Measurements from ENCODE around the gene HK1. TPM values are rescaled to one million over a fixed set of nuclear protein-coding genes. Genes with fewer than 3 reads are reported as not detected.

Gene HK1
- total RNA-seq, 4 donors from 2014 or later: 130 to 189 (median 142) TPM

DNA sequence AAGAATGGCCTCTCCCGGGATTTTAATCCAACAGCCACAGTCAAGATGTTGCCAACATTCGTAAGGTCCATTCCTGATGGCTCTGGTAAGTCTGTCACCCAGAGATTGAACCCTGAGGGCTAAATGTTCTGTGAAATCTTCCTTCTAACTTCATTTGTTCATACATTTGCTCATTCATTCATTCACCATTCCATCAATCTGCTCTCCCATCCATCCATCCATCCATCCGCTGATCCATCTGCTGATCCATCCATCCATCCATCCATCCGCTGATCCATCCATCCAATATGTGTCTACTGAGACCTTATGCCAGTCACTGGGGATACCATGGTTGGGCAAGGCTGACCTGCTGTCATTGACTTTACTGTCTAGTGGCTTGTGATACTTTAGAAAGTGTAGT lies 65.6 kb downstream of the HK1 start:
- Histone ChIP-seq H3K27ac (peak overlapping the region in 2 of 4 donors; percentile 89 to 91), H3K27me3 (no peaks in the 10 kb centered on the region), H3K9me3 (no peaks in the 10 kb centered on the region), H3K4me3 (no peak overlapping the region), H3K4me1 (peaks cover 62 to 99% (median 70%) of the 10 kb centered on the region in 3 donors), H3K36me3 (peaks cover 4 to 45% (median 7%) of the 10 kb centered on the region in 3 donors)
- intact Hi-C loops (cut with DNase I): loop anchor here (5.0 kb wide), 1 partner anchor 38 kb away; no protein-coding TSS in a partner anchor
- WGBS, 2 donors: 66 to 80% methylated on average over 4 of the region's 4 CpGs
- TF ChIP-seq, protein P1, sequence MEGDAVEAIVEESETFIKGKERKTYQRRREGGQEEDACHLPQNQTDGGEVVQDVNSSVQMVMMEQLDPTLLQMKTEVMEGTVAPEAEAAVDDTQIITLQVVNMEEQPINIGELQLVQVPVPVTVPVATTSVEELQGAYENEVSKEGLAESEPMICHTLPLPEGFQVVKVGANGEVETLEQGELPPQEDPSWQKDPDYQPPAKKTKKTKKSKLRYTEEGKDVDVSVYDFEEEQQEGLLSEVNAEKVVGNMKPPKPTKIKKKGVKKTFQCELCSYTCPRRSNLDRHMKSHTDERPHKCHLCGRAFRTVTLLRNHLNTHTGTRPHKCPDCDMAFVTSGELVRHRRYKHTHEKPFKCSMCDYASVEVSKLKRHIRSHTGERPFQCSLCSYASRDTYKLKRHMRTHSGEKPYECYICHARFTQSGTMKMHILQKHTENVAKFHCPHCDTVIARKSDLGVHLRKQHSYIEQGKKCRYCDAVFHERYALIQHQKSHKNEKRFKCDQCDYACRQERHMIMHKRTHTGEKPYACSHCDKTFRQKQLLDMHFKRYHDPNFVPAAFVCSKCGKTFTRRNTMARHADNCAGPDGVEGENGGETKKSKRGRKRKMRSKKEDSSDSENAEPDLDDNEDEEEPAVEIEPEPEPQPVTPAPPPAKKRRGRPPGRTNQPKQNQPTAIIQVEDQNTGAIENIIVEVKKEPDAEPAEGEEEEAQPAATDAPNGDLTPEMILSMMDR (IDR thresholded peaks at IDR 0.05): no peak
- no peak for TF ChIP-seq POLR2A (IDR thresholded peaks at IDR 0.05)
- no peak for DNase-seq

DNA sequence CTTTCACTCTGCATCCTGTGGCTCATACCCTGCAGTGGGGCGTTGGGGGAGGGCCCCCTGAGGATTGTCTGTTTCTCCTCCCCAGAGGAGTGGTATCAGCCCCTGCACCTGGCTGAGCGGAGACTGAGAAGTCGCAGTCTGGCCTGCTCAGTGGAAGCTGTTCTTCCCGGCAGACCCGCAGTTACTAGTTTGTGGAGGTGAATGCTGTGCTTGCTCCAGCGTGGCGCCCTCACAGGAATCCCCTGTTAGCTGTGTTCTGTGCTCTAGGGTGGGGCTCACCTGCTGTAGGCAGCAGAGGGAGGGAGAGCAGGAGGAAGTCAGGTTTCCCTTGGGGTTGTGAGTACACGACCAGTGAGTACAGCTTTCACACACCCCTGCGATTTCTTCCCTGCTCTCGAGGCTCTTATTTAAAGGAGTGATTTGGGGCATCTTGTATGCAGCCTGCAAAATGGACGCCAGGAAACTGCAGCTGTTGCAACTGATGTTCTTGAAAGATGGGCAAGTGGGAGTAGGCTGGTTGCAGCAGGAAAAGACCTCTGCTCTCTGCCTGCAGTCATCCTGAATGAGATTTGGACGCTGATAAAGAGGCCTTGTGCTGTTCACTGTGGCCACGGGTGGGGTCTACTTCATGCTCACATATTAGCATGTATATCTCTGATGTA lies 66.4 kb downstream of the HK1 start:
- Histone ChIP-seq H3K27me3 (no peaks in the 10 kb centered on the region), H3K9me3 (no peaks in the 10 kb centered on the region), H3K4me3 (no peak overlapping the region), H3K36me3 (peaks cover 4 to 50% (median 7%) of the 10 kb centered on the region in 3 donors), H3K4me1 (peaks cover 60 to 99% (median 65%) of the 10 kb centered on the region in 3 donors), H3K27ac (peak overlapping the region; percentile 7 to 89 (median 44))
- WGBS, 2 donors: 55 to 66% methylated on average over 10 to 11 of the region's 13 CpGs
- intact Hi-C loops (cut with DNase I): loop anchor here (5.0 kb wide), 1 partner anchor 38 kb away; no protein-coding TSS in a partner anchor
- no peak for TF ChIP-seq POLR2A (IDR thresholded peaks at IDR 0.05)
- TF ChIP-seq, protein P1 (IDR thresholded peaks at IDR 0.05): no peak
- DNase-seq: no peak

DNA sequence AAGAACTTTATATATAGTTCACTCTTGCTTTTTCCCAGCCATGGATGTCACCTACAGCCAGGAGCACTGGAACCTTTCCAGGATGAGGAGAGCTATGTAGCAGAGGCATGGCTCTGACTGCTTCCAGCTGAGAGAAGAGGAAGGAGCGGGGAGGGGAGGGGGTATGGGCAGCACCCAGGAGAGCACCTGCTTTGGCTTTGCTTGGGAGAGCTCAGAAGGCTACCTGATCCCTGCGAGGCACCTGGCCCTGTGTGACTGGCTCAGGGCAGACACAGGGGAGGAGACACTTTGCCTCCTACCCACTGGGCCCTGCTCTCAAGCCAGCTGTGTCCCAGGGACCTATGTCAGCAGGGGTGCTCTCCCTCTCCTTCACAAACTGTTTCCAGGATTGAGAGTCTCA lies 67.1 kb downstream of the HK1 start:
- no peak for TF ChIP-seq POLR2A (IDR thresholded peaks at IDR 0.05)
- TF ChIP-seq, protein P1 (IDR thresholded peaks at IDR 0.05): no peak
- H3K4me1 ChIP-seq: peaks cover 57 to 97% (median 62%) of the 10 kb centered on the region in 3 donors
- H3K9me3 ChIP-seq: no peaks in the 10 kb centered on the region
- peak overlapping the region; percentile 24 to 89 (median 48) for H3K27ac ChIP-seq
- WGBS, 2 donors: 50 to 57% methylated on average over 1 to 2 of the region's 2 CpGs
- peaks cover 4 to 57% (median 7%) of the 10 kb centered on the region in 3 donors for H3K36me3 ChIP-seq
- no peak overlapping the region for H3K4me3 ChIP-seq
- no peak for DNase-seq
- H3K27me3 ChIP-seq: no peaks in the 10 kb centered on the region
- intact Hi-C loops (cut with DNase I): no loop called here

DNA sequence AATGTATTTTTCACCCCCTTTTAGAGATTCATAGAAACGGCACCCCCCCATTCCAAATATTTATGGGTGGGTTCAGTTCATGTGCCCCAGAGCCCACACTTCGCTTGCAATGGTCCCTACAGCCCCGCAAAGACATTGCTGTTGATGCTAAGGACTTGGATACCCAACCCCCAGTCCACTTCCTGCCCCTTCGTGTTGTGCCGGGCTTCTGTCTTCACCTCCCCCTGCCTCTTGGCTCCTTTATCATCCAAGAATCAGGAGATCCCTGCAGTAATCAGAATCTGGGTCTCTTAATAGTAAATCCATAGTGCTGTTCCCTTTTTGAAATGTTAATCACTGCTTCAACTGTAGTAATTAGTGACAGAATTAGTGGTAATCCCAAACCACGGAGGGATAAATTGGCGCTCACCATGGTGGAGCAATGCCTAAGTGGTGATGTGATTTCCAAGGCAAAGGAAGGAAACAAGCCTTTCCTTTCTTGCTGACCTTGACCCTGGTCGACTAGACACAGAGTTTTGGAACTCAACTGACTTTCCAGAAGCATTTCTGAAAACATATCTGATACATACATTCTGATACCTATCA lies 67.7 kb downstream of the HK1 start:
- Histone ChIP-seq H3K27ac (peak overlapping the region; percentile 24 to 90 (median 62)), H3K27me3 (no peaks in the 10 kb centered on the region), H3K4me3 (no peak overlapping the region), H3K4me1 (peaks cover 56 to 92% (median 58%) of the 10 kb centered on the region in 3 donors), H3K36me3 (peaks cover 4 to 62% (median 7%) of the 10 kb centered on the region in 3 donors), H3K9me3 (no peaks in the 10 kb centered on the region)
- WGBS, 2 donors: 65 to 69% methylated on average over 8 of the region's 8 CpGs
- no peak for DNase-seq
- intact Hi-C loops (cut with DNase I): no loop called here
- no peak for TF ChIP-seq POLR2A (IDR thresholded peaks at IDR 0.05)
- TF ChIP-seq, protein P1 (IDR thresholded peaks at IDR 0.05): no peak

DNA sequence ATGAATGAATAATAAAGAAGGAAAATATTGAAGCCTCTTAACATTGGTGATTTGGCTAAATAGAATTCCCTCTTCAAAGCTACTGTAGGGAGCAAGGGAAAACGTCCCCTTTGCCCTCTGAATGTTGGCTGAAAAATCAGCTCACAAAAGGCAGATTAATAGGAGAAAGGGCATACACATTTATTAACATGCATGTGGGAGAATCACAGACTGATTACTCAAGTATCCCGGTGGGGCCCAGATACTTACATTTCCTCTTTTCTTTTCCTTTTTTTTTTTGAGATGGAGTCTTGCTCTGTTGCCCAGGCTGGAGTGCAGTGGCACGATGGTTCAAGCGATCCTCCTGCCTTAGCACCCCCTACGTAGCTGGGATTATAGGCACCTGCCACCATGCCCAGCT lies 68.5 kb downstream of the HK1 start:
- TF ChIP-seq POLR2A (IDR thresholded peaks at IDR 0.05): no peak
- TF ChIP-seq, protein P1 (IDR thresholded peaks at IDR 0.05): no peak
- no peak for DNase-seq
- intact Hi-C loops (cut with DNase I): no loop called here
- H3K9me3 ChIP-seq: no peaks in the 10 kb centered on the region
- peak overlapping the region in 2 of 4 donors; percentile 89 to 90 for H3K27ac ChIP-seq
- no peaks in the 10 kb centered on the region for H3K27me3 ChIP-seq
- 78 to 79% methylated on average over 4 to 5 of the region's 5 CpGs for WGBS, 2 donors
- peaks cover 48 to 84% (median 51%) of the 10 kb centered on the region in 3 donors for H3K4me1 ChIP-seq
- H3K4me3 ChIP-seq: no peak overlapping the region
- H3K36me3 ChIP-seq: peaks cover 4 to 70% (median 7%) of the 10 kb centered on the region in 3 donors
